Mesendoderm (in vitro differentiated cells): ENCODE data around the gene NPAS1.
A peak's percentile ranks its signal among the peaks of the same experiment; 100 is the strongest.

Experiments used
- DNase-seq: peaks from one replicate; pipeline ENCODE4 v3.0.0; 2013
- H2AK5ac ChIP-seq: 2 replicates; pipeline ENCODE4 v1.6.1; 2013; ENCODE audit warnings: low read length, inconsistent platforms
- H2BK120ac ChIP-seq: 2 replicates; pipeline ENCODE4 v1.6.1; 2013; ENCODE audit warnings: low read depth, mild to moderate bottlenecking, low read length, moderate library complexity, mixed read lengths
- H2BK15ac ChIP-seq: replicated peaks from 2 replicates; pipeline ENCODE4 v1.6.1; 2013; ENCODE audit warnings: low read depth, mild to moderate bottlenecking, moderate library complexity
- H2BK5ac ChIP-seq: 2 replicates; pipeline ENCODE4 v1.6.1; 2013; ENCODE audit warnings: low read length, inconsistent platforms
- H3K18ac ChIP-seq: 2 replicates; pipeline ENCODE4 v1.6.1; 2013; ENCODE audit warnings: mild to moderate bottlenecking, low read length, mixed read lengths
- H3K23ac ChIP-seq: one replicate; pipeline ENCODE4 v1.6.1; 2013; ENCODE audit warnings: low read length
- H3K27ac ChIP-seq: 2 replicates; pipeline ENCODE4 v1.5.1; 2013; ENCODE audit warnings: low read depth, mild to moderate bottlenecking, inconsistent platforms, low read length, moderate library complexity
- H3K27me3 ChIP-seq: 2 replicates; pipeline ENCODE4 v1.6.1; 2013; ENCODE audit warnings: low read length, control low read depth, mild to moderate bottlenecking, inconsistent platforms; ENCODE audit not compliant: insufficient read depth, poor library complexity
- H3K36me3 ChIP-seq: 2 replicates; pipeline ENCODE4 v1.6.1; 2013; ENCODE audit warnings: low read length, inconsistent platforms; ENCODE audit not compliant: control insufficient read depth, insufficient read depth
- H3K4ac ChIP-seq: one replicate; pipeline ENCODE4 v1.6.1; 2013; ENCODE audit warnings: low read depth, mild to moderate bottlenecking, low read length, moderate library complexity
- H3K4me1 ChIP-seq: 2 replicates; pipeline ENCODE4 v1.6.1; 2013; ENCODE audit warnings: low read depth, low read length, inconsistent platforms; ENCODE audit not compliant: control insufficient read depth
- H3K4me2 ChIP-seq: 2 replicates; pipeline ENCODE4 v1.6.1; 2013; ENCODE audit warnings: low read length
- H3K4me3 ChIP-seq: 2 replicates; pipeline ENCODE4 v1.5.1; 2013; ENCODE audit warnings: mild to moderate bottlenecking, low read length
- H3K56ac ChIP-seq: one replicate; pipeline ENCODE4 v1.6.1; 2013; ENCODE audit warnings: low read length
- H3K79me1 ChIP-seq: 2 replicates; pipeline ENCODE4 v1.6.1; 2013; ENCODE audit warnings: low read length, inconsistent platforms
- H3K79me2 ChIP-seq: 2 replicates; pipeline ENCODE4 v1.6.1; 2013; ENCODE audit warnings: mild to moderate bottlenecking, low read length; ENCODE audit not compliant: control insufficient read depth, insufficient read depth
- H3K9ac ChIP-seq: 2 replicates; pipeline ENCODE4 v1.6.1; 2013; ENCODE audit warnings: low read length, inconsistent platforms
- H4K5ac ChIP-seq: one replicate; pipeline ENCODE4 v1.6.1; 2013; ENCODE audit warnings: low read length
- H4K8ac ChIP-seq: one replicate; pipeline ENCODE4 v1.6.1; 2013; ENCODE audit warnings: low read depth, mild to moderate bottlenecking, control low read depth, low read length, moderate library complexity
- WGBS: extraction: QIAGEN DNeasy Blood & Tissue Kit; methylation state at CpG from one replicate; pipeline ENCODE4 v1.1.7; 2013; ENCODE audit warnings: low lambda C conversion rate, missing lambda C conversion rate; ENCODE audit not compliant: insufficient coverage; ENCODE audit errors: extremely low coverage; 5-methylcytosine and 5-hydroxymethylcytosine counted together

NPAS1 gene

DNA sequence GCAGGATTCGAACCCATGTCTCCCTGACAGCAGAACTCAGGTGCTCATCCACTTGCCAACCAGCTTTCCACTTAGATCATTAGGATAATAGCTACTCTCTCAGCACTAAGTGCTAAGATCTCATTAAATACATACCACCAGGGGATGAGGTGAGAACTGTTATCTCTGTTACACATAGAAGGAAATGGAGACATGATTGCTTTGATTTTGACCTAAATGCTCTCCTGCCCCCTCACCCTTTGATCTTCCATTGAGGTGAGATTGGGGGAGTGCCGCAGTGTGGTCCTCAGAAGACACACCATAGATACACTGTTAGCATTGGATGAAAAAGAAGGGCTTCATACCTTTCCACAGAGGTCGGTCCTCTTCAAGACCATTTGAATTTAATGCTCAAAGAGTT lies 38.9 kb upstream of the NPAS1 start:
- Histone ChIP-seq H3K23ac (no peak overlapping the region), H3K18ac (no peak overlapping the region), H3K4me3 (no peak overlapping the region), H3K79me2 (no peaks in the 10 kb centered on the region), H2BK120ac (no peak overlapping the region), H3K9ac (no peak overlapping the region), H3K36me3 (no peaks in the 10 kb centered on the region), H2BK15ac (no peak overlapping the region), H4K8ac (no peak overlapping the region), H3K4me1 (peaks cover 30% of the 10 kb centered on the region), H3K79me1 (peaks cover 7% of the 10 kb centered on the region), H3K4me2 (no peak overlapping the region), H3K4ac (no peak overlapping the region), H3K56ac (no peak overlapping the region), H3K27me3 (no peaks in the 10 kb centered on the region), H3K27ac (no peak overlapping the region), H2AK5ac (no peak overlapping the region), H2BK5ac (no peak overlapping the region), H4K5ac (no peak overlapping the region)
- peak; percentile 87 for DNase-seq
- WGBS, result no CpG with 5 or more reads among the region's 3 CpGs

DNA sequence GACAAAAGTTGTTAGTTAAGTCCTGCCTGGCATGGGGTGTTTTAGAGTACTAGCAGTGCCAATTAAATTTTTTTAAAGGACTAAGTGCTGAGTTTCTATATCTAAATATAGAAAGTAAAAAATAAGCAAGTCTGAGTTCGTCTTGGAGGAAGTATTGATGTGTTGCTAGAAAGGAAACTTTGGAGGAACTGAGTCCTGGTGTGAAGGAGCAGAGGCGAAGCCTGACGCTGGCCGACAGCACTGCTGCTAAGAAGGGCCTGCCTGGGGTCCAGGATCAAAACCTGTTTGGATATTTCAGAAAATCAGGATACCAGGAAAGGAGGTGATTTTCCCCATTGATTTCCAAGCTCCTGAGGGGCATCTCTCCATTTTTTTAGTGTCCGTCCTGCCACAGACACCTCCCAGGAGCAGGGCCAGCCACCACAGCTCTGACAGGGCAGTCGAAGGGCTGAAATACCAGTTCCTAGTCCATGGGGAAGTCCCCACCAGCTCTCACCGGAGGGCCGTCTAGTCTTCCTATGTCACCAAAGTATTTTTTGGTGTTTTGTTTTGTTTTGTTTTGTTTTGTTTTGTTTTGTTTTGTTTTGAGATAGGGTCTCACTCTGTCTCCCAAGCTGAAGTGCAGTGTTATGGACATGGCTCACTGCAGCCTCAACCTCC lies 38.2 kb upstream of the NPAS1 start:
- WGBS, result no CpG with 5 or more reads among the region's 8 CpGs
- no peak overlapping the region for H2BK5ac ChIP-seq
- no peak overlapping the region for H3K18ac ChIP-seq

DNA sequence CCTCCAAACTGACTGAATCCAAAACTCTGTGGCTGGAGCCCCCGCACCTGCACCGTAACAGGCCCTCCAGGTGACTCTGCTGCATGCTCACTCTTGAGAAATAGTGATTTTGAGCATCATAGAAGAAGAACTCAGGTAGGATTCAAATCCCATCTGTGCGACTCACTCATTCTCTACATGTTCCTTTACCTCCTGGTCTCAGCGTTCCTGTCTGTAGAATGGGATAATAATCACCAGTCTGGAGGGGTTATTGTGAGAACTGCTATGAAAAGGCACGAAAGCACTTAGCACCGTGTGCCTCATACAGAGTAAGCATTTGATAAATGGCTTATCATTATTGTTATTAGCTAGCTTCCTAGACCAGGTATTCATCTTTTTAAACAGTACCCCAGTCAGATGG lies 36.5 kb upstream of the NPAS1 start:
- no peak overlapping the region for H3K4me3 ChIP-seq
- no peak overlapping the region for H3K56ac ChIP-seq
- no peak overlapping the region for H4K8ac ChIP-seq
- H2BK15ac ChIP-seq, result no peak overlapping the region
- H3K79me2 ChIP-seq, result no peaks in the 10 kb centered on the region
- H4K5ac ChIP-seq, result no peak overlapping the region
- no peak overlapping the region for H3K27ac ChIP-seq
- H2BK5ac ChIP-seq, result no peak overlapping the region
- H2BK120ac ChIP-seq, result no peak overlapping the region
- peaks cover 13% of the 10 kb centered on the region for H3K4me1 ChIP-seq
- H3K79me1 ChIP-seq, result peaks cover 4% of the 10 kb centered on the region
- no peak overlapping the region for H3K18ac ChIP-seq
- H2AK5ac ChIP-seq, result no peak overlapping the region
- WGBS, result no CpG with 5 or more reads among the region's 6 CpGs
- H3K23ac ChIP-seq, result no peak overlapping the region
- H3K36me3 ChIP-seq, result no peaks in the 10 kb centered on the region
- H3K4me2 ChIP-seq, result no peak overlapping the region
- H3K9ac ChIP-seq, result no peak overlapping the region
- H3K4ac ChIP-seq, result no peak overlapping the region
- no peak for DNase-seq
- H3K27me3 ChIP-seq, result no peaks in the 10 kb centered on the region

More for the DNA sequence above, 38.2 kb upstream of the NPAS1 start:
- H4K5ac ChIP-seq, result no peak overlapping the region
- peaks cover 7% of the 10 kb centered on the region for H3K79me1 ChIP-seq
- H3K36me3 ChIP-seq, result no peaks in the 10 kb centered on the region
- H2AK5ac ChIP-seq, result no peak overlapping the region
- H3K56ac ChIP-seq, result no peak overlapping the region
- H3K4me2 ChIP-seq, result no peak overlapping the region
- H3K4ac ChIP-seq, result no peak overlapping the region
- H3K23ac ChIP-seq, result no peak overlapping the region
- DNase-seq, result no peak
- H4K8ac ChIP-seq, result no peak overlapping the region
- no peak overlapping the region for H3K4me3 ChIP-seq
- H3K27me3 ChIP-seq, result no peaks in the 10 kb centered on the region
- no peak overlapping the region for H2BK120ac ChIP-seq
- no peak overlapping the region for H2BK15ac ChIP-seq
- peaks cover 27% of the 10 kb centered on the region for H3K4me1 ChIP-seq
- H3K27ac ChIP-seq, result no peak overlapping the region
- H3K9ac ChIP-seq, result no peak overlapping the region
- no peaks in the 10 kb centered on the region for H3K79me2 ChIP-seq

DNA sequence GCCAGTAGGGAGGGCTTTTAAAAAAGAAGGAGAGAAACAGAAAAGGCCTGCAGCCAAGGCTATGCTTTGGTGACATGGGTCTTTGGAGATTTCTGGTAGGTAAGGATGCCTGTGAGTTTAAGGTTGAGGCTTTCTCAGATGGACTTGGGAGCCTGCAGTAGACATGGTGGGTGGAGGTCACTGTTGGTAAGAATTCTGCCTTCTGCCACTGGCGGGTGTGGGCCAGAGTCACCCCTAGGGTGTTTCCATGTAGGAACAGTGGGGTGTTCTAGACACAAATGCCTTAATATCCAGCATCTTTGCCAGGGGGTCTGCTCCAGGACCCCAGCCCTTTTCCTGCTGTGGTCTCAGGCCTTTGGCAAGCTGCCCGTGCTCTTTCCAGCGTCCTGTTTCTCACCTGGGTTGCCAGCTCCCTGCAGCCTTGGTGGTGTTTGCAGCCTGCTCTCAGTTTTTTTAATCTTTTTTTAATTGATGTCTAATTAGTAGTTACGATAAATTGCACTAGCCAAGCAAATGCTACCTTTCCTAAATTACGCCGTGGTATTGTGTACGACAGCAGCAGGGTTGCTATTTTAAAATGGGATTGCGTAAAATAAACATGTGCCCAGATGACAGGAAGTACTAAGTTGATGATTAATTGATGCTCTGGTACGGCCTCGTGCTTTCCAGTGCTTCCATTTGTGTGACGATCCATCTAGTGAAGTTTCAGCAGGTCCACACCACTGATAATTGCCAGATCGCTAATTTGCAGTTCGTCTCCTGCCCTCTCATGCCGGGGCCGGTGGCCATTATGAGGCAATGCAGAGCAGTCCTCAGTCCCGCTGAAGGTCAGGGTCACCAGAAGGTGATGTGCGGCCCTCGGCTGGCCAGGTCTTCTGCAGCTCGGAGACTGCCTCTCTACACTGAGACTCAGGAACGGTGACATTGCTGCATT lies 35.3 kb upstream of the NPAS1 start:
- no peak overlapping the region for H2BK5ac ChIP-seq
- DNase-seq, result no peak
- WGBS, result no CpG with 5 or more reads among the region's 20 CpGs
- no peak overlapping the region for H3K27ac ChIP-seq
- H3K4me2 ChIP-seq, result no peak overlapping the region
- H3K27me3 ChIP-seq, result no peaks in the 10 kb centered on the region
- H3K9ac ChIP-seq, result no peak overlapping the region
- no peaks in the 10 kb centered on the region for H3K36me3 ChIP-seq
- no peak overlapping the region for H2BK120ac ChIP-seq
- no peaks in the 10 kb centered on the region for H3K79me1 ChIP-seq
- no peak overlapping the region for H4K5ac ChIP-seq
- H3K18ac ChIP-seq, result no peak overlapping the region
- H4K8ac ChIP-seq, result no peak overlapping the region
- H3K4me1 ChIP-seq, result peaks cover 10% of the 10 kb centered on the region
- no peak overlapping the region for H3K4me3 ChIP-seq
- H3K79me2 ChIP-seq, result no peaks in the 10 kb centered on the region
- no peak overlapping the region for H2AK5ac ChIP-seq
- H2BK15ac ChIP-seq, result no peak overlapping the region
- no peak overlapping the region for H3K23ac ChIP-seq
- H3K56ac ChIP-seq, result no peak overlapping the region
- H3K4ac ChIP-seq, result no peak overlapping the region

DNA sequence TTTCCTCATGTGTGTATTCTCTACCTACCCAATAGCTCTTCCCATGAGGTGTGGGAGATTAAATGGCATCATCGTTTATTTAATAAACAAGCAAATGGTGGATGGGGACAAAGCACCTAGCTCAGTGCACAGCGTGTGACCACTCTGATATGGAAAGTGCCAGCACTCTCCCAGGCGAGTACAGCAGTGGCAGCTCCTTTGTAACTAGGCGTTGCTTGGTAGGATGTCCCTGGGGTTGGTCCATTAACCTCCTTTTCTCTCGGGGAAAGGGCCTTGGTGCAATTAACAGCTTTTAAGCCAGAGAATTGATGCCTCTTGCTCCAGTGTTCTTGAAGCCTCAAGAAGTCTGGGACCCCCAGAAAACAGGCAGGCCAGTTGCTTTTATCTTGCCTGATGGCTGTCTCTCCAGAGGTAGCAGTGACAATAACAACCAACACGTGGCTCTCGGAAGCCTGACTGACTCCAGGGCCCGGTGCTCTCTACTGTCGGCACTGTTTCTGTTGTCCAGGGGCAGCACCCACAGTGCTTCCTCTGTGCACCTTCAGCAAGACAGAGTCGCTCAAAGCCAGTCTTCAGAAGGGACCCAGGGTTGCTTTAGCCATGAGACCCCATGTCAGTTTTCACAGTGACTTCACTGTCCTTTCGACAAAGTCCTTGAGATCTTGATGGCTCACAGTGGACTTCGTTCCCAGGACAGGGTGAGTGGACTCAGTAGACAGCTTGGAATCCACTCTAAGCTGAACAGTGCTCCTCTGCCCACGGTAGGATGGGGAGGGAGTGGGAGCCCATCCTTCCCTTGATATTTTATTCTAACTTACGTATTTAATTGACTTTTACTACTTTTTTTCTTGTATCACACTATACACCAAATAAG lies 33.9 kb upstream of the NPAS1 start:
- Histone ChIP-seq H2BK120ac (no peak overlapping the region), H3K36me3 (no peaks in the 10 kb centered on the region), H2AK5ac (no peak overlapping the region), H4K5ac (no peak overlapping the region), H3K4me2 (no peak overlapping the region), H2BK5ac (no peak overlapping the region), H2BK15ac (no peak overlapping the region), H3K23ac (no peak overlapping the region), H3K56ac (no peak overlapping the region), H3K18ac (no peak overlapping the region), H3K79me2 (no peaks in the 10 kb centered on the region), H3K4me3 (no peak overlapping the region), H3K4me1 (peaks cover 3% of the 10 kb centered on the region), H3K27ac (no peak overlapping the region), H3K79me1 (no peaks in the 10 kb centered on the region), H3K9ac (no peak overlapping the region), H3K27me3 (no peaks in the 10 kb centered on the region), H4K8ac (no peak overlapping the region), H3K4ac (no peak overlapping the region)
- no peak for DNase-seq
- WGBS, result no CpG with 5 or more reads among the region's 14 CpGs
